Measurements from ENCODE around the gene SLITRK1.
A peak's percentile ranks its signal among the peaks of the same experiment; 100 is the strongest.

The SLITRK1 gene

GRCh38 chr13:83881917-83882605 lies at the start of gene SLITRK1:
TSS of gene SLITRK1 (minus strand) at chr13:83882474. CDS start at chr13:83881507, 967 bp downstream.
- H3K4me3 ChIP-seq (ENCODE audit: low read depth, low read length), result peak within 1 kb of the TSS; percentile 20; the same call in 1 of the 2 replicates
- TF ChIP-seq CTCF (IDR thresholded peaks at IDR 0.05; ENCODE audit: low read depth, low read length), result no peak

- H3K4me3 ChIP-seq (ENCODE audit: low read depth, low read length), result no peak overlapping the region
- TF ChIP-seq CTCF (IDR thresholded peaks at IDR 0.05; ENCODE audit: low read depth, low read length), result no peak
Measured at GRCh38 chr13:83929157-83929556, 46.9 kb upstream of the SLITRK1 start.

GRCh38 chr13:83919775-83920174 lies 37.5 kb upstream of the SLITRK1 start:
- no peak for TF ChIP-seq CTCF (IDR thresholded peaks at IDR 0.05; ENCODE audit: low read depth, low read length)
- H3K4me3 ChIP-seq (ENCODE audit: low read depth, low read length), result no peak overlapping the region

GRCh38 chr13:83914368-83914767 lies 32.1 kb upstream of the SLITRK1 start:
- no peak for TF ChIP-seq CTCF (IDR thresholded peaks at IDR 0.05; ENCODE audit: low read depth, low read length)
- H3K4me3 ChIP-seq (ENCODE audit: low read depth, low read length), result no peak overlapping the region

GRCh38 chr13:83907196-83907989 lies 25.1 kb upstream of the SLITRK1 start:
- no peak overlapping the region for H3K4me3 ChIP-seq (ENCODE audit: low read depth, low read length)
- TF ChIP-seq CTCF (IDR thresholded peaks at IDR 0.05; ENCODE audit: low read depth, low read length), result no peak

- TF ChIP-seq CTCF (IDR thresholded peaks at IDR 0.05; ENCODE audit: low read depth, low read length), result no peak
- no peak overlapping the region for H3K4me3 ChIP-seq (ENCODE audit: low read depth, low read length)
Measured at GRCh38 chr13:83906240-83906820, 24.1 kb upstream of the SLITRK1 start.

- no peak overlapping the region for H3K4me3 ChIP-seq (ENCODE audit: low read depth, low read length)
- no peak for TF ChIP-seq CTCF (IDR thresholded peaks at IDR 0.05; ENCODE audit: low read depth, low read length)
Measured at GRCh38 chr13:83905641-83906040, 23.4 kb upstream of the SLITRK1 start.

Measured in WI38 (cell line).